GM18508 (cell line): ENCODE measurements around the gene FAF1.

ENCODE experiments used
- ATAC-seq: cut with Tn5 transposase; IDR thresholded peaks from one replicate; pipeline ENCODE4 v1.9.1; 2021; ENCODE audit warnings: moderate number of reproducible peaks; ENCODE audit not compliant: insufficient read depth, unreplicated experiment

FAF1 gene

DNA sequence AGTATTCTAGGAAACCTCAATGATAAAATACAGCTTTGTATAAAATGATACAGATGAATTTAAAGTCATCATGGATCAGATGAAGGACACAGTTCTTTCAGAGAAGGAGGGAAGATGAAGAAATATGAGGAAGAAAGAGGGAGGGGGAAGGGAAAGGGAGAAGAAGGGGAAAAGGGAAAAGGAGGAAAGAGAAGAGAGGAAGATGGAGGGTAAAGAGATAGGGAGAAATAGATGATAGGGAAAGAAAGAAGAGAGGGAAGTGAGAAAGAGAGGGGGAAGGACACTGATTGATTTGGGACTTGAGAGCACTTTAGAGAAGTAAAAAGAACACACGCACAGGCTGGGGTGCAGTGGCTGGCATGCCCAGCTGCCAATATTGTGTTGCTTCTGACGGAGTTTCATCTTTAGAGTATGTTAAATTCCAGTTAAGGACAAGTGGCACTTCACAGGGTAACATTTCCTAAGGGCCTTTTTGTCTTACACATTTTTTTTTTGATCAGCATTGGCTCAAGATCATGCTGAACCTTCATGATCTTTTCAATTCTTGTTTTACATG is 300.9 kb downstream of the FAF1 start:
- ATAC-seq: no peak

DNA sequence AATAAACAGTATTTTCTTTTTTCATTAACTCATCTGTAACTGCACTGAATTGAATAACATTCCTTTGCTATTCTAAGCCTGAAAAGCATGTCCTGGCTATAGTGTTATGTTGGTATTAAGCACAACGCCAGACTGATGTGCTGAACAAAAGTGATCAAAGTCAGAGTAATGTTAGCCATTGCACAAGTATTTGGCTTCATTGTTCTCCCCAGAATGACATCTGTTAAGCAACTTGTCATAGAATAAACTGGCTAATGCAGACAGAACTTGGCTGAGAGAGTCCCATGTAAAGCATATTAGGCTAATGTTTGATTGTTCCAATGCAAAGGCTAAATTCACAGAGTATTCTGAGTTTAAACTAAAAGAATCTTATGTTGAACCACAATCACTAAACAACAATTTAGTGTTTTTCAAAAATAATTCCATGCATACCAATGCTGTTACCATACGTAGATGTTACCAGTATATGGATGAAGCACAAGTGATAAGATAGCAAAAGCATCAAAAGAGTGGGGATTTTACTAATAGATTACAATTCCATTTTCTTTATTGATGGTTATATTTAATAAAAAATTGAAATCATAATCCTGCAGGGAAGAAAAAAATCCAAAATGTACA is 301.5 kb downstream of the FAF1 start:
- no peak for ATAC-seq

DNA sequence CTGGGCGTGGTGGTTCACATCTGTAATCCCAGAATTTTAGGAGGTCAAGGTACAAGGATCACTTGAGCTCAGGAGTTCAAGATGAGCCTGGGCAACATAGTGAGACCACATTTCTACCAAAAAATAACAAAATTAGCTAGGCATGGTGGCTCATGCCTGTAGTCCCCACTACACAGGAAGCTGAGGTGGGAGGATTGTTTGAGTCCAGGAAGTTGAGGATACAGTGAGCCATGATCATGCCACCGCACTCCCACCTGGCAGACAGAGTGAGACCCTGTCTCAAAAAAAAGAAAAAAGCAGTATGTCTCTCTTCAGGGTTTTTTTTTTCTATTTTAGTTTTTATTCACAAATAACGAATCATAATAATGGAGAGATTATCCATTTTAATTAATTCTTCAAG is 303.1 kb downstream of the FAF1 start:
- ATAC-seq: no peak

DNA sequence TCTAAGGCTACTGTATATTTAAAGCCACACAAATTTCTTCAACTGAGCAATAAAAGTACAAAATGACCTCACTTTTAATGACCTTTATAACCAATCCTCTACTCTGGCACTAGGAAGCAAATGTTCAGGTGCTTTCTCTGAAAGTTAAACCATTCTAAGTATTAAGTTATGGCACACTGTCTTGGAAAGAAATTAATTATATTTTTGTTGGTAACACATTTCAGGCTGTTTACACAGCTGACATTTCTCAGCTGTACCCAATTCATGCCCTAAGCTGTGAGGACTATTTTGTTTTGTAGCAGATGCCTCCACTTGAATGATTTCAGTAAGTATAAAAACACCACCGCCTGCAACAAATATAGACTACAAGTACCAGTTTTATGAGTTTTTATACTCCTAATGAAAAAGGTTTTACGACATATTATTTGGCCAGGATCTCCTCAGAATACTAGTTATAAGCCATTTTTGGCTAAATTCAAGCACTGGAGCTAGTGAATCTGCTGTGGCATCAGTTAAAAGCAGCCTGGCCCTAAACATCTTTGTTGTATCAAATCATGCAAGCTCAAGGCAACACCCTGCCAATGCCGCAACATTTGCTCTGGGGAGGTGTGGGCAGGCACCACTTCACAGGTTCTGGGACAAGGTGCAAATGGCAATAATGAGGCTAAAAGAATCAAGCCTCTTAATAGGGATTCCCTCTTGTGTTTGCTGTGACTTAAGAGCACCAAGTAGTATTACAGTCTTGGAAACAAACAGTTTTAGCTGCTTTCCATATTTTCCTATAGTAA is 308.4 kb downstream of the FAF1 start:
- ATAC-seq: no peak

- ATAC-seq: no peak
Measured at GRCh38 chr1:50646526-50646925, 313.5 kb downstream of the FAF1 start.

GRCh38 chr1:50645139-50645538 is 314.9 kb downstream of the FAF1 start:
- ATAC-seq: no peak

- no peak for ATAC-seq
Measured at GRCh38 chr1:50644447-50645105, 315.5 kb downstream of the FAF1 start.

- ATAC-seq: no peak
Measured at GRCh38 chr1:50637460-50637859, 322.6 kb downstream of the FAF1 start.

DNA sequence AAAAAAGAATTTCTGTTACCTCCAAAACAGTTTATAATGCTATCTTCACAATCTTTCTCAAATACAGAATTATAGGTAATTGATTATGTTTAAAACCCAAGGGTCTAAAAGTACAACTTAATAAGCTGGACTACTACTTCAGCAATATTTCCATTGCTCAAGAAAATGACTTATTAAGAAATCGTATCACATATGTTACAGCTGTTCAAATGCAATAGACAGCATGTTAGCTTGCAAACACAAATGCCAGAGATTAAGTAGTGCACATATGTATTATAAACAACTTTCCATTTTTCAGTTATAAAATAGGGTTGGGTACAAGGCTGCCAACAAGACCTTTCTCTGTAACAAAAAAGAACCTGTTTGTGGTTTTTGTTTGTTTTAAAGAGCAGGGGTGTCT is 325.8 kb downstream of the FAF1 start:
- ATAC-seq: no peak

DNA sequence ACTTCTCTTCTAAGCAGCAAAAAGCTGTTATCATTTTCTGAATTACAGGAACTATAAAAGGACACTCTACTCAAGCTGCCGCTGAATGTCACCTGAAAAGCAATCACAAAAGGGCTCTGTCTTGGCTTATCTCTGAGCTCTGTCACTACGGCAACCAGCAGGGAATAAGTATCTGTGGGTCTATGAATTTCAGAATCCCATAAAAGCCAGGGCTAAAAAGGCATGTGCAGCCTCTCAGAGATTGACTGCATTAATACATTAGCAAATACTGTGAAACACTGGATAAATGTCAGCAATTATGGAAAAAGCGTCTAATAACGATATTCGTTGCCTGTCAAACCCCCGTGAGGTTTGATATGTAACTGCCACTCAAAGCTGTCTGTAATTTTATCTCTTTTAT is 326.6 kb downstream of the FAF1 start:
- no peak for ATAC-seq

GRCh38 chr1:50631161-50631560 is 328.9 kb downstream of the FAF1 start:
- no peak for ATAC-seq

- no peak for ATAC-seq
Measured at GRCh38 chr1:50622259-50622658, 337.8 kb downstream of the FAF1 start.

DNA sequence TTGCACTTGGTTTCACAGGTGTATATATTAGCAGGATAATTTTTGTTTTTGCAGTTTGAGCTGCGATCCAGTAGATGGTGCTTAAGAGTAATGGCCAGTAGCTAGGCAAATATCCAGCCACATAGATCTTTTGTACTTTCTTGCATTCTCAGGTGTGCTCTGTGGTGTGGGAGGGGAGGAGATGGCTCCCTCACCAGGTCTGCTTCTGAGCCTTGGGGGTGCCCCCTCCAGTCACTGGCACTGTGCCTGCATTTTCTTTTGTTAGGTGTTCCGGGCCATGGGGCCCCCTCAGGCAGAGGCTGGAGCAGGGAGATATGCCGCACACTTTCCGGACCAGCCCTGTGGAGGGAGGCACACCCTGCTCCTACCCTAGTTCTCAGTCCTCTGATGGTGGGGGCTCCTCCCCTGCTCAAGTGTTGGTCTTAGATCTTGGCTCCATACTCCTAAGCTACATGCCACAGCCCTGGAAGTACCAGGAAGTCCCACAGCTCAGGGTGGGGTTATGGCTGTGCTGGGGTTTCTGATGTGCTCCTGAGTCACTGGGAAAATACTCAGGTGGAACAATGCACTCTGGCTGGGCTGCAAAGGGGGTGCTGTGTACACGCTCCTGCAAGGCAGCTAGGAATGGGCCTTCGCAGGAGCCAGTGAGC is 339.3 kb downstream of the FAF1 start:
- ATAC-seq: no peak

GRCh38 chr1:50615036-50615750 is 344.9 kb downstream of the FAF1 start:
- no peak for ATAC-seq

GRCh38 chr1:50611675-50612074 is 348.4 kb downstream of the FAF1 start:
- no peak for ATAC-seq

GRCh38 chr1:50610563-50610962 is 349.5 kb downstream of the FAF1 start:
- ATAC-seq: no peak

GRCh38 chr1:50609508-50609907 is 350.6 kb downstream of the FAF1 start:
- no peak for ATAC-seq

DNA sequence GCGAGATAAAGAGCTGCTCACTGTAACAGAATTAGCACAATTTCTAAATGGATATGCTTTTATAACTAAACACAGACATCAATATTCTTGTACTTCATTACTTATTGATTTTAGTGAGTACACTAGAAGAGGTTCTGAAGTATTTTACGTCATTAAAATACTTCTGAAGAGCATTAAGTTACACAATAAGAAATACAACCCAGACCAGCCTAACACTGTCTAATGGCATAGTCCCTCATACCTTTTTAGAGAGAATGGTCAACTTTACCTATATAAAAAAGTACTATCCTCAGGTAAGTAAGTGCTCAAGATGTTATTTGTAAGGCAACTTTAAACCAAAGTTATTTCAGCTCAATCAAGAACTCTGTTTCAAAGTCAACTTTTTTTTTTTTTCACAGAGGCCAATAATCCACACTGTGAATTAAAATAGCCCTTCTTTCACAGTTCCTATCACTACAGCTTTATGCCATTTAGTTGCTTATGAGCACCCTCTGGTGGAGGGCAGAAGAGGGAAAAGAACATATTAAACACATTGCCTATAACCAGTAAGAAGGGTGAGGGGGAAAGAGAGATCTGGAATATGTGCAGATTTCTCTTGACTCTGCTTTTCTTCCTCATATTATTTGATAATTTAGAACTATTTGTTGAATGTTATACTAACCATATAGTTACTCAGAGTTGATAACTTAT is 354.7 kb downstream of the FAF1 start:
- no peak for ATAC-seq

- ATAC-seq: no peak
Measured at GRCh38 chr1:50604580-50604979, 355.5 kb downstream of the FAF1 start.
